Activated CD8-positive, alpha-beta memory T cell treated with anti-CD3 and anti-CD28 coated beads for 36 hours (primary cell): ENCODE data around the gene WBP1. TPM values are rescaled to one million over a fixed set of nuclear protein-coding genes. Genes with fewer than 3 reads are reported as not detected.
"Not testable (repeated sequence)": the region's sequence is repeated elsewhere in the genome, so short reads cannot be mapped to it uniquely, and the experiment has no call there.

ENCODE experiments used
- CTCF ChIA-PET: fragments of 350-600 bp; sonication (Branson Sonifier 250); formaldehyde crosslinking; loops from one replicate; lab custom pipeline; 2021; ENCODE audit warnings: antibody characterized with exemption; lab: Charles Lee
- POLR2A ChIA-PET: fragments of 350-600 bp; sonication (Branson Sonifier 250); formaldehyde crosslinking; loops from one replicate; lab custom pipeline; 2021; ENCODE audit warnings: antibody characterized with exemption; lab: Charles Lee
- total RNA-seq, 2 experiments: library from RNA; stranded (reverse); gene quantifications; one replicate each; pipeline ENCODE4 v1.2.3, GENCODE V29; 2021

Gene WBP1
- total RNA-seq, 2 experiments from 2014 or later: 24.9 to 28.7 TPM

GRCh38 chr2:74442483-74443297 is 15.5 kb upstream of the WBP1 start:
- CTCF ChIA-PET: not testable (repeated sequence)
- POLR2A ChIA-PET: interaction anchor here (0.5 kb wide), 1 partner anchor 25 kb away, joined by 4 read pairs; no protein-coding TSS in a partner anchor

- ChIA-PET POLR2A (no interaction called here), CTCF (interaction anchor here (1.2 to 1.4 kb wide), 2 partner anchors 10 to 44 kb away, joined by 3 to 4 read pairs; partner anchors contain the start of gene INO80B)
Measured at GRCh38 chr2:74444498-74445318, 13.5 kb upstream of the WBP1 start.

- POLR2A ChIA-PET: no interaction called here
Measured at GRCh38 chr2:74447230-74447999, 10.8 kb upstream of the WBP1 start.

GRCh38 chr2:74448771-74449170 is 9.5 kb upstream of the WBP1 start:
- CTCF ChIA-PET: no interaction called here
- POLR2A ChIA-PET: no interaction called here

More at GRCh38 chr2:74447230-74447999, 10.8 kb upstream of the WBP1 start:
- CTCF ChIA-PET: no interaction called here

GRCh38 chr2:74450570-74451190 is 7.6 kb upstream of the WBP1 start:
- POLR2A ChIA-PET: no interaction called here
- CTCF ChIA-PET: interaction anchor here (0.7 kb wide), 1 partner anchor 11 kb away, joined by 3 read pairs; no protein-coding TSS in a partner anchor

GRCh38 chr2:74454654-74455511 is 3.4 kb upstream of the WBP1 start, which contains the start of gene INO80B:
Gene INO80B (plus strand): TSS chr2:74455087. CDS start chr2:74455117, 30 bp downstream.
- ChIA-PET POLR2A (interaction anchor here (1.0 to 1.3 kb wide), 3 partner anchors 28 to 249 kb away, joined by 3 to 8 read pairs (median 4); partner anchors contain the start of genes CCDC142 and TTC31), CTCF (interaction anchor here (0.8 to 2.7 kb wide), 2 partner anchors 11 to 28 kb away, joined by 4 to 19 read pairs; partner anchors contain the start of genes CCDC142 and TTC31)

- ChIA-PET CTCF (interaction anchor here (0.5 to 4.0 kb wide), 4 partner anchors 25 to 514 kb away, joined by 3 to 24 read pairs (median 4); partner anchors contain the start of genes CCDC142, HTRA2 and TTC31), POLR2A (interaction anchor here (0.7 to 0.8 kb wide), 2 partner anchors 14 to 72 kb away, joined by 7 read pairs; partner anchors contain the start of genes AUP1 and HTRA2)
Measured at GRCh38 chr2:74457129-74457548, 1.1 kb upstream of the WBP1 start.

- ChIA-PET CTCF (interaction anchor here (4.0 kb wide), 1 partner anchor 25 kb away, joined by 24 read pairs; the partner anchor contains the start of genes CCDC142 and TTC31), POLR2A (interaction anchor here (0.7 to 1.8 kb wide), 6 partner anchors 14 to 73 kb away, joined by 4 to 13 read pairs (median 6); partner anchors contain the start of genes AUP1, C2orf81, HTRA2 and MRPL53)
Measured at GRCh38 chr2:74457549-74458131, 598 bp upstream of the WBP1 start.

- ChIA-PET CTCF (interaction anchor here (1.4 to 4.0 kb wide), 3 partner anchors 17 to 70 kb away, joined by 3 to 24 read pairs (median 4); partner anchors contain the start of genes AUP1, CCDC142 and TTC31), POLR2A (interaction anchor here (1.1 to 1.8 kb wide), 6 partner anchors 13 to 72 kb away, joined by 3 to 13 read pairs (median 4); partner anchors contain the start of genes AUP1, C2orf81, HTRA2 and MRPL53)
Measured at GRCh38 chr2:74458938-74459363, 713 bp downstream of the WBP1 start.

GRCh38 chr2:74459503-74460118 is 1.4 kb downstream of the WBP1 start:
- CTCF ChIA-PET: interaction anchor here (1.4 to 4.0 kb wide), 3 partner anchors 16 to 69 kb away, joined by 3 to 24 read pairs (median 4); partner anchors contain the start of genes AUP1, CCDC142 and TTC31
- POLR2A ChIA-PET: interaction anchor here (1.5 to 1.8 kb wide), 2 partner anchors 13 to 22 kb away, joined by 4 to 13 read pairs; partner anchors contain the start of gene MRPL53

GRCh38 chr2:74460187-74460586 is 1.9 kb downstream of the WBP1 start:
- POLR2A ChIA-PET: not testable (repeated sequence)
- CTCF ChIA-PET: interaction anchor here (1.6 to 4.0 kb wide), 2 partner anchors 22 to 69 kb away, joined by 4 to 24 read pairs; partner anchors contain the start of genes AUP1, CCDC142 and TTC31

- ChIA-PET CTCF (interaction anchor here (0.8 kb wide), 1 partner anchor 27 kb away, joined by 3 read pairs; no protein-coding TSS in a partner anchor), POLR2A (interaction anchor here (0.5 kb wide), 1 partner anchor 282 kb away, joined by 4 read pairs; no protein-coding TSS in a partner anchor)
Measured at GRCh38 chr2:74461187-74462053, 3.2 kb downstream of the WBP1 start.

- ChIA-PET CTCF (no interaction called here), POLR2A (interaction anchor here (0.5 kb wide), 1 partner anchor 283 kb away, joined by 4 read pairs; no protein-coding TSS in a partner anchor)
Measured at GRCh38 chr2:74462054-74462785, 4.0 kb downstream of the WBP1 start.

- POLR2A ChIA-PET: no interaction called here
- CTCF ChIA-PET: no interaction called here
Measured at GRCh38 chr2:74462786-74463105, 4.5 kb downstream of the WBP1 start.
